ENCODE data around the gene ADAMTS9.

DNA sequence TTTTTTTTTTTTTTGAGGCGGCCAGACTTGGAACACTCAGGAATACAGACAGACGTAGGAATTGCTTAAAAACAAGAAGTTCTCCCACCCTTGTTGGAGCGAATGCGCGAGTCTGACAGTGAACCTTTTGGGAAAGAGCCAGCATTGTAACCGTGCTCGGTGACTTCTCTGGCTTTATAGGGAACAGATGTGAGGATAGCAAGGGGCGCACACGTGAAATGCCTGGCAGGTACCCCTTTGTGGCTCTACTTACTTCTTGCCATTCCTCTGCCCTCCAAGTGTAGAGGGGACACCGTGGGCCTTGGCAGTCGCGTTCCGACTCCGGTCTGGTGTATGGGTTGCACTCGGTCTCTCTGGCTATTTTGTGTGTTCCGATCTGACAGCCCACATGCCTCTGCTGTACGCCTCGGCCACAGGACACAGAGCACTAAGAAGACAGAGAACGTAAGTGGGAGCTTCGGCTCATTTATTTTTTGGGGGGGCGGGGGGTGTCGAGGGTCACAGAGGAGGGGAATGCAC, 126.4 kb downstream of the ADAMTS9 start:
- TF ChIP-seq, protein P1, sequence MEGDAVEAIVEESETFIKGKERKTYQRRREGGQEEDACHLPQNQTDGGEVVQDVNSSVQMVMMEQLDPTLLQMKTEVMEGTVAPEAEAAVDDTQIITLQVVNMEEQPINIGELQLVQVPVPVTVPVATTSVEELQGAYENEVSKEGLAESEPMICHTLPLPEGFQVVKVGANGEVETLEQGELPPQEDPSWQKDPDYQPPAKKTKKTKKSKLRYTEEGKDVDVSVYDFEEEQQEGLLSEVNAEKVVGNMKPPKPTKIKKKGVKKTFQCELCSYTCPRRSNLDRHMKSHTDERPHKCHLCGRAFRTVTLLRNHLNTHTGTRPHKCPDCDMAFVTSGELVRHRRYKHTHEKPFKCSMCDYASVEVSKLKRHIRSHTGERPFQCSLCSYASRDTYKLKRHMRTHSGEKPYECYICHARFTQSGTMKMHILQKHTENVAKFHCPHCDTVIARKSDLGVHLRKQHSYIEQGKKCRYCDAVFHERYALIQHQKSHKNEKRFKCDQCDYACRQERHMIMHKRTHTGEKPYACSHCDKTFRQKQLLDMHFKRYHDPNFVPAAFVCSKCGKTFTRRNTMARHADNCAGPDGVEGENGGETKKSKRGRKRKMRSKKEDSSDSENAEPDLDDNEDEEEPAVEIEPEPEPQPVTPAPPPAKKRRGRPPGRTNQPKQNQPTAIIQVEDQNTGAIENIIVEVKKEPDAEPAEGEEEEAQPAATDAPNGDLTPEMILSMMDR (IDR thresholded peaks at IDR 0.05) = no peak
- TF ChIP-seq POLR2A (IDR thresholded peaks at IDR 0.05) = no peak

Measured in testis (tissue), 2 donors.